ENCODE data around the gene PIGO. TPM values are rescaled to one million over a fixed set of nuclear protein-coding genes. Genes with fewer than 3 reads are reported as not detected.

Gene PIGO
- total and polyA plus RNA-seq, 2 of the 8 experiments (the other 6 are each of a cell fraction or from before 2014, with no cell fraction given): 20.5 to 31.3 TPM

- Histone ChIP-seq H3K79me2 (ENCODE audit: control insufficient read depth in 1 of 2, insufficient read depth in 2 of 2, low read length in 2 of 2) (no peaks in the 10 kb centered on the region; a peak in 1 of 4 replicates), H2BK120ac (replicated peaks; ENCODE audit: low read depth, low read length) (peak overlapping the region; percentile 48), H2AK5ac (ENCODE audit: low read depth, low read length) (no peak overlapping the region; the same call in 1 of the 2 replicates), H2BK5ac (ENCODE audit: low read depth, low read length) (peak overlapping the region; percentile 91), H4K5ac (ENCODE audit: insufficient read length, low read depth, low read length) (peak overlapping the region; percentile 35), H3K4ac (replicated peaks; ENCODE audit: insufficient read length, low read depth, low read length) (peak overlapping the region; percentile 86), H3K9me3 (ENCODE audit: insufficient read depth in 2 of 2, low read depth in 1 of 2, low read length in 1 of 2) (no peaks in the 10 kb centered on the region), H3K4me1 (replicated peaks in 1 of 4; ENCODE audit: control insufficient read depth in 3 of 4, insufficient read depth in 4 of 4, low read length in 3 of 4) (peaks cover 4 to 25% (median 11%) of the 10 kb centered on the region in 4 experiments; a peak in 6 of 7 replicates), H2BK15ac (ENCODE audit: low read length) (peak overlapping the region; percentile 61; the same call in 1 of the 2 replicates), H3K79me1 (ENCODE audit: low read depth, low read length) (no peaks in the 10 kb centered on the region), H4K20me1 (replicated peaks in 1 of 2; ENCODE audit: control insufficient read depth in 1 of 2, insufficient read depth in 2 of 2, low read length in 2 of 2) (peaks cover 2 to 5% of the 10 kb centered on the region in 2 experiments), H2BK12ac (ENCODE audit: low read depth, low read length) (no peak overlapping the region; the same call in 1 of the 2 replicates), H4K91ac (replicated peaks; ENCODE audit: insufficient read length, low read length) (peak overlapping the region; percentile 29), H4K8ac (ENCODE audit: extremely low read depth, insufficient read depth, low read length) (peak overlapping the region; percentile 46; the same call in 1 of the 2 replicates), H3K14ac (ENCODE audit: insufficient read length) (no peak overlapping the region), H3K36me3 (ENCODE audit: control insufficient read depth in 2 of 4, insufficient read depth in 4 of 4, low read length in 3 of 4) (no peaks in the 10 kb centered on the region), H3K18ac (ENCODE audit: extremely low read depth, low read length) (peak overlapping the region; percentile 90), H3K27me3 (replicated peaks in 1 of 4; ENCODE audit: control insufficient read depth in 3 of 4, extremely low read depth in 1 of 4, insufficient read depth in 3 of 4, low read length in 3 of 4) (no peaks in the 10 kb centered on the region), H2AFZ (ENCODE audit: low read length) (no peak overlapping the region), H3K27ac (ENCODE audit: low read depth, low read length) (peak overlapping the region; percentile 76), H3K23me2 (ENCODE audit: low read depth, low read length) (peaks cover 23% of the 10 kb centered on the region), H3K4me2 (ENCODE audit: insufficient read depth in 1 of 2, low read depth in 2 of 2, low read length in 2 of 2) (peak overlapping the region; percentile 53 to 99), H3K4me3 (ENCODE audit: extremely low read depth in 1 of 4, insufficient read depth in 2 of 4, low read depth in 3 of 4, low read length in 4 of 4) (peak overlapping the region; percentile 49 to 83 (median 76); a peak in 7 of 8 replicates), H3K9ac (replicated peaks in 1 of 4; ENCODE audit: extremely low read depth in 1 of 4, low read depth in 3 of 4, low read length in 3 of 4) (peak overlapping the region in 2 of 4 experiments; percentile 43 to 54; a peak in 3 of 7 replicates), H3K23ac (ENCODE audit: insufficient read length) (no peak overlapping the region), H2BK20ac (ENCODE audit: low read length) (no peak overlapping the region), H3K56ac (replicated peaks; ENCODE audit: insufficient read length, low read depth, low read length) (peak overlapping the region; percentile 5)
- TF ChIP-seq TBP (IDR thresholded peaks at IDR 0.05; ENCODE audit: low read depth, low read length): no peak; the same call in 1 of the 2 replicates
- no peak for TF ChIP-seq HDAC2 (IDR thresholded peaks at IDR 0.05; ENCODE audit: borderline replicate concordance in 1 of 2, low read depth in 2 of 2, low read length in 2 of 2)
- peak; percentile 37; the same call in 1 of the 2 replicates for TF ChIP-seq SP1 (IDR thresholded peaks at IDR 0.05; ENCODE audit: low read depth, low read length)
- TF ChIP-seq POLR2A (IDR thresholded peaks at IDR 0.05; ENCODE audit: control extremely low read depth in 1 of 2, low read depth in 2 of 2, low read length in 2 of 2): peak; percentile 9 to 47; a peak in 2 of 3 replicates
- no peak for TF ChIP-seq CHD1 (IDR thresholded peaks at IDR 0.05; ENCODE audit: low read depth, low read length)
- peak; percentile 72; the same call in 1 of the 2 replicates for TF ChIP-seq TAF1 (IDR thresholded peaks at IDR 0.05; ENCODE audit: low read depth, low read length)
- 0 out of 4 replicates have a peak, but pooled peaks of 1 of the 2 experiments have one; percentile 53 for TF ChIP-seq SIN3A (conservative IDR thresholded peaks at IDR 0.05 in 1 of 2, IDR thresholded peaks at IDR 0.05 in 1 of 2; ENCODE audit: low read depth in 1 of 2, low read length in 2 of 2)
- ChIA-PET POLR2A (ENCODE audit: partially characterized antibody) (interaction anchor here (0.5 to 10.3 kb wide), 6 partner anchors 14 to 373 kb away, joined by 3 to 151 read pairs (median 4); partner anchors contain the start of genes FANCG, PIGO, STOML2 and VCP), CTCF (ENCODE audit: partially characterized antibody) (interaction anchor here (0.6 to 2.2 kb wide), 11 partner anchors 10 to 362 kb away, joined by 3 to 9 read pairs (median 4); partner anchors contain the start of gene PIGO)
- WGBS, 2 experiments (ENCODE audit: extremely low coverage in 1 of 2, insufficient coverage in 1 of 2, insufficient read length in 1 of 2, insufficient replicate concordance in 2 of 2, low coverage in 1 of 2, low lambda C conversion rate in 2 of 2, missing lambda C conversion rate in 1 of 2): 9% methylated on average over 5 of the region's 5 CpGs; no CpG with 5 or more reads in 1 of the 2 experiments
- FAIRE-seq: peak; percentile 80
- DNase-seq (ENCODE audit: low read depth in 1 of 2, low spot score in 2 of 2): peak; percentile 76 to 80
These were observed 17.9 kb upstream of the PIGO start for GRCh38 chr9:35114113-35114839.
